Hematopoietic multipotent progenitor cell treated with erythropoietin and hydrocortisone succinate and interleukin-3 and kit ligand, for 8 days (in vitro differentiated cells): Measurements from ENCODE around the gene LINGO1.
A peak's percentile ranks its signal among the peaks of the same experiment; 100 is the strongest.

ENCODE experiments used
- DNase-seq: peaks from one replicate; pipeline ENCODE4 v3.0.0-alpha.2; 2015

The LINGO1 gene

GRCh38 chr15:77632534-77633133, at the start of gene LINGO1:
LINGO1 (minus strand) TSS chr15:77632912; CDS start chr15:77632315, 597 bp downstream.
- no peak for DNase-seq

- DNase-seq = no peak
Observed at GRCh38 chr15:77681362-77681761, 48.6 kb upstream of the LINGO1 start.

- no peak for DNase-seq
Observed at GRCh38 chr15:77676569-77677375, 44.1 kb upstream of the LINGO1 start.

- DNase-seq = no peak
Observed at GRCh38 chr15:77675806-77676415, 43.2 kb upstream of the LINGO1 start.

- no peak for DNase-seq
Observed at GRCh38 chr15:77674327-77674726, 41.6 kb upstream of the LINGO1 start.

GRCh38 chr15:77673866-77674265, 41.2 kb upstream of the LINGO1 start:
- DNase-seq = no peak

GRCh38 chr15:77672135-77672534, 39.4 kb upstream of the LINGO1 start:
- no peak for DNase-seq

GRCh38 chr15:77671362-77672056, 38.8 kb upstream of the LINGO1 start:
- no peak for DNase-seq

- no peak for DNase-seq
Observed at GRCh38 chr15:77670558-77671361, 38.0 kb upstream of the LINGO1 start.

- no peak for DNase-seq
Observed at GRCh38 chr15:77669896-77670295, 37.2 kb upstream of the LINGO1 start.

- no peak for DNase-seq
Observed at GRCh38 chr15:77667338-77668234, 34.9 kb upstream of the LINGO1 start.

GRCh38 chr15:77666296-77666660, 33.6 kb upstream of the LINGO1 start:
- no peak for DNase-seq

- no peak for DNase-seq
Observed at GRCh38 chr15:77665530-77666295, 33.0 kb upstream of the LINGO1 start.

GRCh38 chr15:77664428-77664827, 31.7 kb upstream of the LINGO1 start:
- DNase-seq = no peak

GRCh38 chr15:77663256-77663655, 30.5 kb upstream of the LINGO1 start:
- no peak for DNase-seq

GRCh38 chr15:77659350-77660321, 26.9 kb upstream of the LINGO1 start:
- DNase-seq = peak; percentile 81

GRCh38 chr15:77658304-77658703, 25.6 kb upstream of the LINGO1 start:
- DNase-seq = no peak

- no peak for DNase-seq
Observed at GRCh38 chr15:77657634-77658238, 25.0 kb upstream of the LINGO1 start.

- no peak for DNase-seq
Observed at GRCh38 chr15:77656294-77656693, 23.6 kb upstream of the LINGO1 start.
